Mesendoderm (in vitro differentiated cells): ENCODE measurements around the gene LCN2.

ENCODE experiments used
- DNase-seq: peaks from one replicate; pipeline ENCODE4 v3.0.0; 2013
- H2AK5ac ChIP-seq: 2 replicates; pipeline ENCODE4 v1.6.1; 2013; ENCODE audit warnings: low read length, inconsistent platforms
- H2BK120ac ChIP-seq: 2 replicates; pipeline ENCODE4 v1.6.1; 2013; ENCODE audit warnings: low read depth, mild to moderate bottlenecking, low read length, moderate library complexity, mixed read lengths
- H2BK15ac ChIP-seq: replicated peaks from 2 replicates; pipeline ENCODE4 v1.6.1; 2013; ENCODE audit warnings: low read depth, mild to moderate bottlenecking, moderate library complexity
- H2BK5ac ChIP-seq: 2 replicates; pipeline ENCODE4 v1.6.1; 2013; ENCODE audit warnings: low read length, inconsistent platforms
- H3K18ac ChIP-seq: 2 replicates; pipeline ENCODE4 v1.6.1; 2013; ENCODE audit warnings: mild to moderate bottlenecking, low read length, mixed read lengths
- H3K23ac ChIP-seq: one replicate; pipeline ENCODE4 v1.6.1; 2013; ENCODE audit warnings: low read length
- H3K27ac ChIP-seq: 2 replicates; pipeline ENCODE4 v1.5.1; 2013; ENCODE audit warnings: low read depth, mild to moderate bottlenecking, inconsistent platforms, low read length, moderate library complexity
- H3K27me3 ChIP-seq: 2 replicates; pipeline ENCODE4 v1.6.1; 2013; ENCODE audit warnings: low read length, control low read depth, mild to moderate bottlenecking, inconsistent platforms; ENCODE audit not compliant: insufficient read depth, poor library complexity
- H3K36me3 ChIP-seq: 2 replicates; pipeline ENCODE4 v1.6.1; 2013; ENCODE audit warnings: low read length, inconsistent platforms; ENCODE audit not compliant: control insufficient read depth, insufficient read depth
- H3K4ac ChIP-seq: one replicate; pipeline ENCODE4 v1.6.1; 2013; ENCODE audit warnings: low read depth, mild to moderate bottlenecking, low read length, moderate library complexity
- H3K4me1 ChIP-seq: 2 replicates; pipeline ENCODE4 v1.6.1; 2013; ENCODE audit warnings: low read depth, low read length, inconsistent platforms; ENCODE audit not compliant: control insufficient read depth
- H3K4me2 ChIP-seq: 2 replicates; pipeline ENCODE4 v1.6.1; 2013; ENCODE audit warnings: low read length
- H3K4me3 ChIP-seq: 2 replicates; pipeline ENCODE4 v1.5.1; 2013; ENCODE audit warnings: mild to moderate bottlenecking, low read length
- H3K56ac ChIP-seq: one replicate; pipeline ENCODE4 v1.6.1; 2013; ENCODE audit warnings: low read length
- H3K79me1 ChIP-seq: 2 replicates; pipeline ENCODE4 v1.6.1; 2013; ENCODE audit warnings: low read length, inconsistent platforms
- H3K79me2 ChIP-seq: 2 replicates; pipeline ENCODE4 v1.6.1; 2013; ENCODE audit warnings: mild to moderate bottlenecking, low read length; ENCODE audit not compliant: control insufficient read depth, insufficient read depth
- H3K9ac ChIP-seq: 2 replicates; pipeline ENCODE4 v1.6.1; 2013; ENCODE audit warnings: low read length, inconsistent platforms
- H4K5ac ChIP-seq: one replicate; pipeline ENCODE4 v1.6.1; 2013; ENCODE audit warnings: low read length
- H4K8ac ChIP-seq: one replicate; pipeline ENCODE4 v1.6.1; 2013; ENCODE audit warnings: low read depth, mild to moderate bottlenecking, control low read depth, low read length, moderate library complexity
- WGBS: extraction: QIAGEN DNeasy Blood & Tissue Kit; methylation state at CpG from one replicate; pipeline ENCODE4 v1.1.7; 2013; ENCODE audit warnings: low lambda C conversion rate, missing lambda C conversion rate; ENCODE audit not compliant: insufficient coverage; ENCODE audit errors: extremely low coverage; 5-methylcytosine and 5-hydroxymethylcytosine counted together

Gene LCN2

DNA sequence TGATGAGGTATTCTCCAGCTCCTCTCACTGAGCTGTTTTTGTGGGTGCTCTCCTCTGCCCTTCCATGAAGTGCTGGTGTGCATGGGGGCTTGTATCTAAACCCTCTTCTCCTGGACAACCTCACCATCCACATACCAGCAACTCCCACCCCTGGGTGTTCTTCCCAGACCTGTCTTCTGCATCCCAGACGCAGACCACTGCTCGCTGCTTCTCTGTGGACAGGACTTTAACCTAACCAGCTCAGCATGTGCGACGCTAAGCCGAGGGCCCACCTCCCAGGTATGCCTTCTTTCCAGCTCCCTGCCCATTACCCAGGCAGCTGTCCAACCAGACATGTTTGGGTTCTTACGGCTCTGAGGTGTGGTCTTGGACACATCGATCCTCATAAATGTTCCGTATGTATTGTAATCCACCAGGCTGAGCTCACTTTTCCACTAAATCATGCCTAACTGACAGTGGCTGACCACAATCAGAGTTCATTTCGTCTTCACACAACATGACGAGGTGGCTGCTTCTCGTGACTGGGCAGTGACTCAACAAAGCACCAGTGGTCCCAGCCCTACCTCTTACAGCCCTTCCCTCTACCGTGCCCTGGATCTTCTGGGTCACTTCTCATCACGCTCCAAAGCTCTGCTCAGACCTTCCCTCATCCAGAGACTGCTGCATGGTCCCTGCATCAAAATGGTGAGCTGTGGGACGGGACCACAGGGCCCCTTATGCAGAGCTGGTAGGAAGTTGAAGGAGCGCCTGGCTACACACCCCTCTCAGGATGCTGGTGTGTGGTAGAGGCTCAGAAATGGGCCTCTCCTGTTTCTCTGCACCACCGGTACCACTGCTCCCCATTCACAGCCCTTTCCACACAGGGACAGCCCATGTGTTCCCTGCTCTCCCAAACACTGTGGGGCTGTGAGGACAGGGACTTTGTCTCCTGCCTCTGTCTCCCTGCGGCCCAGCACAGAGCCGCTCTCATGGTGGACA lies 12.1 kb upstream of the LCN2 start:
- no CpG with 5 or more reads among the region's 18 CpGs for WGBS
- Histone ChIP-seq H3K23ac (no peak overlapping the region), H2AK5ac (no peak overlapping the region)

DNA sequence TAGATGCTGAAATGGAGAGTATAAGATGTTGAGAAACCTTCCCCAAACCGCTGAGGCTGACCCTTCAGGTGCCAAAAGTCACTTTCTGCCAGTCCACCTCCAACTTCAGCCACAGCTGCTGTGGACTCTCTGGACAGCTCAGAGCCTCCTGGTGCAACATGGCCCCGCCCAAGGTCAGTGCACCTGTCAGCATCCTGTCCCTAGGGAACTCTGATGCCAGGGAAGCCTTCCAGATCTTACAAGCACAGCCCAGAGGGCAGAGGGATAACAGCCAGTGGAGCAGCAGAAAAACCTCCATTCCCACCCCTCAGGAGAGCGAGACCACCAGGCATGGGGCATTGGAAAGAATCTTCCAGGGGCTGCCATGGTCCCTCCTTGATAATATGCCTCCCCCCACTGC lies 11.3 kb upstream of the LCN2 start:
- no peak for DNase-seq
- no peak overlapping the region for H3K27ac ChIP-seq
- H3K18ac ChIP-seq, result no peak overlapping the region
- H3K4me3 ChIP-seq, result no peak overlapping the region
- no peaks in the 10 kb centered on the region for H3K4me1 ChIP-seq
- no peaks in the 10 kb centered on the region for H3K79me1 ChIP-seq
- no peak overlapping the region for H2BK120ac ChIP-seq
- H3K9ac ChIP-seq, result no peak overlapping the region
- H3K4me2 ChIP-seq, result no peak overlapping the region
- no peak overlapping the region for H3K56ac ChIP-seq
- no peak overlapping the region for H2BK15ac ChIP-seq
- no peaks in the 10 kb centered on the region for H3K79me2 ChIP-seq
- H3K4ac ChIP-seq, result no peak overlapping the region
- H3K23ac ChIP-seq, result no peak overlapping the region
- no peak overlapping the region for H4K8ac ChIP-seq
- H2BK5ac ChIP-seq, result no peak overlapping the region
- no peaks in the 10 kb centered on the region for H3K36me3 ChIP-seq
- H4K5ac ChIP-seq, result no peak overlapping the region
- no CpG with 5 or more reads among the region's 3 CpGs for WGBS
- no peaks in the 10 kb centered on the region for H3K27me3 ChIP-seq
- no peak overlapping the region for H2AK5ac ChIP-seq

More for the DNA sequence above, 12.1 kb upstream of the LCN2 start:
- H2BK15ac ChIP-seq, result no peak overlapping the region
- H3K4me1 ChIP-seq, result no peaks in the 10 kb centered on the region
- H3K9ac ChIP-seq, result no peak overlapping the region
- no peak overlapping the region for H4K5ac ChIP-seq
- no peak overlapping the region for H4K8ac ChIP-seq
- H3K36me3 ChIP-seq, result no peaks in the 10 kb centered on the region
- H3K4me3 ChIP-seq, result no peak overlapping the region
- no peak for DNase-seq
- no peak overlapping the region for H3K18ac ChIP-seq
- H3K27me3 ChIP-seq, result no peaks in the 10 kb centered on the region
- H3K79me2 ChIP-seq, result no peaks in the 10 kb centered on the region
- H2BK5ac ChIP-seq, result no peak overlapping the region
- no peak overlapping the region for H3K27ac ChIP-seq
- H3K79me1 ChIP-seq, result no peaks in the 10 kb centered on the region
- no peak overlapping the region for H3K4me2 ChIP-seq
- H3K4ac ChIP-seq, result no peak overlapping the region
- H2BK120ac ChIP-seq, result no peak overlapping the region
- no peak overlapping the region for H3K56ac ChIP-seq

DNA sequence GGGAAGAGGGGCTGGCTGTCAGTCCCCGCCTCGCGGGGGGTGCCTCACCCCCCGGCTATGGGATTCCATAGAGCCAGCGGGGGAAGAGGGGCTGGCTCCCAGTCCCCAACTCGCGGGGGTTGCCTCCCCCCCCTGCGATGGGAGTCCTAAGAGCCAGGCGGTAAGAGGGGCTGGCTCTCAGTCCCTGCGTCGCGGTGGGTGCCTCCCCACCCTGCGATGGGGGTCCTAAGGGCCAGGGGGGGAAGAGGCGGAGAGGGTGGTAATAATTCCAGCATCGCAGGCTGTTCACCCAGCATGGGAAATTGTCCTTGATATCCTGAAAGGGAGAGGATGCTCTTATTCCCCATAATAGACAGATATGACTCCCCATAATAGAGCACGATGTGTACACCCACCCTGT lies 9.6 kb upstream of the LCN2 start:
- no peak for DNase-seq
- no peak overlapping the region for H4K5ac ChIP-seq
- no CpG with 5 or more reads among the region's 16 CpGs for WGBS

DNA sequence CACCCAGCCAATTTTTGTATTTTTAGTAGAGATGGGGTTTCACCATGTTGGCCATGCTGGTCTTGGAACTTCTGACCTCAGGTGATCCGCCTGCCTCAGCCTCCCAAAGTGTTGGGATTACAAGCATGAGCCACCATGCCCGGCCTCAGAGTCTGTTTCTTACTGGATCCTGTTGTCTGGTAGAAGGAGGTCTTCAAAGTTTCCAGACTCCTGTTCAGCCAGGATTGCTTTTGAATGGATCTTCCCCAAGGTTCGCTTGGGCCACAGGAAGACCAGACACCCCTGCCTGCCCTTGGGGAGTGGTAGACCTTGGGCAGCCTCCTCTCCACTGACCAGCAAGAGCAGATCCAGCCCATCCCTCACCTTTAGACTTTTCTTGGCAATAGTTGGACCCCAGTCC lies 7.6 kb upstream of the LCN2 start:
- no peak overlapping the region for H3K4ac ChIP-seq
- no peaks in the 10 kb centered on the region for H3K4me1 ChIP-seq
- H3K79me2 ChIP-seq, result no peaks in the 10 kb centered on the region
- no peak overlapping the region for H3K9ac ChIP-seq
- no peak overlapping the region for H4K8ac ChIP-seq
- H3K4me2 ChIP-seq, result no peak overlapping the region
- no peak overlapping the region for H3K23ac ChIP-seq
- H3K27me3 ChIP-seq, result no peaks in the 10 kb centered on the region
- H3K36me3 ChIP-seq, result no peaks in the 10 kb centered on the region
- H3K18ac ChIP-seq, result no peak overlapping the region
- no peak overlapping the region for H3K56ac ChIP-seq
- no peak overlapping the region for H2BK15ac ChIP-seq
- no peaks in the 10 kb centered on the region for H3K79me1 ChIP-seq
- no peak overlapping the region for H4K5ac ChIP-seq
- no peak overlapping the region for H2BK5ac ChIP-seq
- no peak for DNase-seq
- WGBS, result no CpG with 5 or more reads among the region's 3 CpGs
- H3K4me3 ChIP-seq, result no peak overlapping the region
- no peak overlapping the region for H2BK120ac ChIP-seq
- H3K27ac ChIP-seq, result no peak overlapping the region
- no peak overlapping the region for H2AK5ac ChIP-seq

More for the DNA sequence above, 9.6 kb upstream of the LCN2 start:
- Histone ChIP-seq H3K4ac (no peak overlapping the region), H3K18ac (no peak overlapping the region), H3K36me3 (no peaks in the 10 kb centered on the region), H3K23ac (no peak overlapping the region), H3K27ac (no peak overlapping the region), H3K79me1 (no peaks in the 10 kb centered on the region), H3K4me3 (no peak overlapping the region), H2BK120ac (no peak overlapping the region), H3K9ac (no peak overlapping the region), H3K27me3 (no peaks in the 10 kb centered on the region), H2BK5ac (no peak overlapping the region), H2BK15ac (no peak overlapping the region), H3K4me1 (no peaks in the 10 kb centered on the region), H4K8ac (no peak overlapping the region), H3K4me2 (no peak overlapping the region), H2AK5ac (no peak overlapping the region), H3K79me2 (no peaks in the 10 kb centered on the region), H3K56ac (no peak overlapping the region)

DNA sequence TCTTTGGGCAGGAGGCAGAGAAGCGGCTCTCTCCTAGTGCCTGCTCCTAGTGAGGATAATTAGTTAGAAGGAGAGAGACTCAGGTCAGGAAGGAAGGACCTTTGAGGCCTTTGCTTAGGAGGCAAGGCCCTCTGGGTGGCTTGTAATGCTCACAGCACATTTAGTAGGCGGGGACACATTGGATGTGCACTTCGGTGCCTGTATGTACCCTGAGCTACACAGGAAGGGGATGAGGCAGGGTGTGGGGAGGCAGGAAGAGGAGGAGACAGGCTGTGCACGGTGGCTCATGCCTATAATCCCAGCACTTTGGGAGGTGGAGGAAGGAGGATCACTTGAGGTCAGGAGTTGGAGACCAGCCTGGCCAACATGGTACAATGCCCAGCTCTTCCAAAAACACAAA lies 7.2 kb upstream of the LCN2 start:
- no peak overlapping the region for H4K8ac ChIP-seq
- no peaks in the 10 kb centered on the region for H3K27me3 ChIP-seq
- no peak overlapping the region for H2BK5ac ChIP-seq
- H3K56ac ChIP-seq, result no peak overlapping the region
- H3K9ac ChIP-seq, result no peak overlapping the region
- no peak overlapping the region for H3K4me3 ChIP-seq
- H3K27ac ChIP-seq, result no peak overlapping the region
- no peaks in the 10 kb centered on the region for H3K36me3 ChIP-seq
- no peaks in the 10 kb centered on the region for H3K4me1 ChIP-seq
- H3K23ac ChIP-seq, result no peak overlapping the region
- no peak overlapping the region for H3K4ac ChIP-seq
- DNase-seq, result no peak
- H3K79me2 ChIP-seq, result no peaks in the 10 kb centered on the region
- no peaks in the 10 kb centered on the region for H3K79me1 ChIP-seq
- H3K4me2 ChIP-seq, result no peak overlapping the region
- no peak overlapping the region for H2AK5ac ChIP-seq
- no CpG with 5 or more reads among the region's 4 CpGs for WGBS
- H4K5ac ChIP-seq, result no peak overlapping the region
- H2BK15ac ChIP-seq, result no peak overlapping the region
- no peak overlapping the region for H3K18ac ChIP-seq
- H2BK120ac ChIP-seq, result no peak overlapping the region
